8988T (cell line): ENCODE data around the gene ING1.
"Not testable (repeated sequence)": the region's sequence is repeated elsewhere in the genome, so short reads cannot be mapped to it uniquely, and the experiment has no call there.

ENCODE experiments used
- DNase-seq: peaks from one replicate; pipeline ENCODE4 v3.0.0; 2011

Gene ING1

GRCh38 chr13:110719036-110719710 lies 5.7 kb downstream of the ING1 start:
- DNase-seq = no peak

GRCh38 chr13:110722971-110723370 lies 9.5 kb downstream of the ING1 start:
- no peak for DNase-seq

- DNase-seq = no peak
Observed at GRCh38 chr13:110723598-110723997, 10.1 kb downstream of the ING1 start.

GRCh38 chr13:110726153-110726552 lies 12.7 kb downstream of the ING1 start:
- DNase-seq = not testable (repeated sequence)

DNA sequence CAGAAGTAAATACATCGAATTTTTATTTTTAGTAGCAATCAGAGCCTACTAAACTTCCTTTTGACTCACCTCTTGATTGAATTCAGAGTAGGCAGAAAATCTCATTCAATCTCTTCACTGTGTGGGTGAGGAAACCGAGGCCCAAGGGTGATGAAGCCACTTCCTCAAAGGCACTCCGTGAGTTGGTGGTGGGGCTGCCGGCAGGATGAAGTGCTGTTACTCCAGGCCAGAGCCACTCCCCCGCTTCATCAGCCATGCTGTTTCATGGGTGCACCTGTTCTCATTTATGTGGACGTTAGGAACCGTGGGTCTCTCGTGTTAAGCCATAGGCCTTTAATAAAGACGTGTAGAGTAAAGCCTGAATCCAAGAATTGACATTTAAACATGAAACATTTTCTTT lies 13.2 kb downstream of the ING1 start:
- DNase-seq = no peak

GRCh38 chr13:110731072-110731471 lies 17.6 kb downstream of the ING1 start:
- no peak for DNase-seq

- DNase-seq = no peak
Observed at GRCh38 chr13:110734561-110734960, 21.1 kb downstream of the ING1 start.

GRCh38 chr13:110737555-110737954 lies 24.1 kb downstream of the ING1 start:
- DNase-seq = no peak

DNA sequence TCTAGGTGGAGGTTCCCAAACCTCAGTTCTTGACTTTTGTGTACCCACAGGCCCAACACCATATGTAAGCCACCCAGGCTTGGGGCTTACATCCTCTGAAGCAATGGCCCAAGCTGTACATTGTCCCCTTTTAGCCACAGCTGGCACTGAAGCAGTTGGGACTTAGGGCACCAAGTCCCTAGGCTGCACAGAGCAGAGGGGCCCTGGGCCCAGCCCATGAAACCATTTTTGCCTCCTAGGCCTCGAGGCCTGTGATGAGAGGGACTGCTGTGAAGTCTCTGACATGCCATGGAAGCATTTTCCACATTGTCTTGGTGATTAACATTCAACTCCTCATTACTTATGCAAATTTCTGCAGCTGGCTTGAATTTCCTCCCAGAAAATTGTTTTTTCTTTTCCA lies 30.2 kb downstream of the ING1 start:
- no peak for DNase-seq

- DNase-seq = no peak
Observed at GRCh38 chr13:110746438-110746837, 32.9 kb downstream of the ING1 start.

GRCh38 chr13:110748271-110748670 lies 34.8 kb downstream of the ING1 start:
- no peak for DNase-seq

GRCh38 chr13:110756219-110756631 lies 42.7 kb downstream of the ING1 start:
- no peak for DNase-seq

GRCh38 chr13:110757296-110757695 lies 43.8 kb downstream of the ING1 start:
- DNase-seq = no peak

GRCh38 chr13:110758195-110758805 lies 44.8 kb downstream of the ING1 start:
- DNase-seq = no peak

- DNase-seq = no peak
Observed at GRCh38 chr13:110759710-110760109, 46.2 kb downstream of the ING1 start.

DNA sequence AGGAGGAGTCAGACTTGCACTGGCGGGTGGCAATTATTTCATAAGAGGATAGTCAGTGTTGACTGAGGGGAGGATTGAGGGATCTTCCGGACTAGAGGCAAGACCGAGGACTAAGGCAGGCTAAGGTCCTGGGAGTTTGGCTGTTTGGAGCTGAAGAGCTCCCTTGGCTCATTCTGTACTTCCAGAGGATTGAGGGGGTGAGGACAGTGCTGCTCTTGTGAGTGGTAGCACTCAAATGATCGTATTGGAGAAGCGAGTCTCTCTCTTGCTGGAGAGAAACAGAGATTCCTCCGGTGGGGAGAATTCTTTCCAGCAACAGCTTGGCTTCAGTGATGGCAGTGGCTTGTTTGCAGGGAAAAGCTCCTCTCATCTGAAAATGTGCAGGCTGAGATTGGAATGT lies 47.1 kb downstream of the ING1 start:
- DNase-seq = no peak

GRCh38 chr13:110766671-110767430 lies 53.4 kb downstream of the ING1 start:
- DNase-seq = no peak

DNA sequence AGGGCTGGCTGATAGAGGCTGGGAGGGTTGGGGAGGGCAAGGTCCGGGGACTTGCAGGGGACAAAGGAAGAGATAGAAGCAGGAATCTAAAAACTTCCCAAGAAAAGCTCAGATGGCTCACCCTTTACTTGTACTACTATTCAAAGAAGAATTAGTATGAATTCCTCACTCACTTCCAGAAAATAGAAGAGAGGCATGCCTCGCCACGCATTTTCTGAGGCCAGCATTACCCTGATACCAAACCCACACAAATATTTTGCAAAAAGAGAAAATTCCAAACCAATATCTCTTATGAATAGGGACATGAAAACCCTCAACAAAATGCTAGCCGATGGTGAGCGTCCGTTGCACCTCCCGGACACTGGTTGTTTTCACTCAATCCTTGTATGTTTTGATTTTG lies 54.0 kb downstream of the ING1 start:
- DNase-seq = no peak

DNA sequence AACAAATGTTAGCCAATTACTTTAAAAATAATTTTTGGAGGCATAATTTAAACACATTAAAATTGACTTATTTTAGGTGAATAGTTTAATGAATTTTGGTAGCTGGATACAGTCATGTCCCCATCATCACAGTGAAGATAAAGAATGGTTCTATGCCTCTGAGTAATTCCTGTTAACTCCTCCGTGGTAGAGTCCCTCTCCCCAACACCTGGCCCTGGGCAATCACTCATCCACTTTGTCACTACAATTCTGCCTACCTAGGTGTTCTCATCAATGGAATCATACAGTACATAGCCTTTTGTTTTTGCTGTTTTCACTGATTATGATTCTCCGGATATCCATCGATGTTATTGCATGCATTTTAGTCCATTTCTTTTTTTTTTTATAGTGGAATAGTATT lies 55.6 kb downstream of the ING1 start:
- DNase-seq = no peak

DNA sequence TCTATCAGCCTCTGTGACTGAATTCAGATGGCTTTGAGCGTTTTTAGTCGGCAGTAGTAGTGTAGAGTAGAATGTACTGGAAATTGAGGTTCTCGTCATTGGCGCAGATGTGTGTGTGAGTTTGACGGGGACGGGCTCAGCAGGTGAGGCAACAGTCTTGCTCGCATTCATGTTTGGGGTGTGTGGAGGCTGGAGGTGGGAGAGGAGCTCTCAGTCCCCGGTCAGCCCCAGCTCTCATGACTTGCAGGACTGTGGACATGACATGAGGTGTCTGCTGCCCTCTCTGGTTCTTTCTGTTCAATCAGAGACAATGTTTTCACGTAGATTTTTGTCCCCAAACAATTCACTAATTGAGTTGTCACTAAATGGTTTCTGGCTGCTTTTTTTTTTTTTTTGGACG lies 57.2 kb downstream of the ING1 start:
- DNase-seq = no peak

- DNase-seq = peak; percentile 17
Observed at GRCh38 chr13:110771194-110771593, 57.7 kb downstream of the ING1 start.

- DNase-seq = no peak
Observed at GRCh38 chr13:110772091-110772984, 58.8 kb downstream of the ING1 start.
